ENCODE data around the gene SEZ6L2.
"Not testable (repeated sequence)": the region's sequence is repeated elsewhere in the genome, so short reads cannot be mapped to it uniquely, and the experiment has no call there.

The SEZ6L2 gene

GRCh38 chr16:29892458-29892813 lies 6.9 kb downstream of the SEZ6L2 start:
- peak overlapping the region; percentile 34; the same call in 1 of the 2 replicates for H3K27ac ChIP-seq
- ChIA-PET POLR2A (ENCODE audit: low non-redundant PET) (no interaction called here), CTCF (no interaction called here)
- no peak for DNase-seq (ENCODE audit: low spot score)
- no peak for TF ChIP-seq CTCF (conservative IDR thresholded peaks at IDR 0.05; ENCODE audit: low read depth)

GRCh38 chr16:29891525-29892457 lies 7.6 kb downstream of the SEZ6L2 start:
- ChIA-PET POLR2A (ENCODE audit: low non-redundant PET) (no interaction called here), CTCF (no interaction called here)
- no peak for DNase-seq (ENCODE audit: low spot score)
- peak overlapping the region; percentile 34; the same call in 1 of the 2 replicates for H3K27ac ChIP-seq
- TF ChIP-seq CTCF (conservative IDR thresholded peaks at IDR 0.05; ENCODE audit: low read depth), result no peak

GRCh38 chr16:29889372-29889771 lies 10.0 kb downstream of the SEZ6L2 start:
- POLR2A ChIA-PET (ENCODE audit: low non-redundant PET); DNase-seq (ENCODE audit: low spot score); CTCF ChIA-PET; H3K27ac ChIP-seq: not testable (repeated sequence)

GRCh38 chr16:29883987-29884386 lies 15.4 kb downstream of the SEZ6L2 start:
- ChIA-PET POLR2A (ENCODE audit: low non-redundant PET) (no interaction called here), CTCF (no interaction called here)
- H3K27ac ChIP-seq, result no peak overlapping the region
- no peak for DNase-seq (ENCODE audit: low spot score)
- TF ChIP-seq CTCF (conservative IDR thresholded peaks at IDR 0.05; ENCODE audit: low read depth), result no peak

- no peak overlapping the region for H3K27ac ChIP-seq
- POLR2A ChIA-PET (ENCODE audit: low non-redundant PET), result interaction anchor here (0.6 kb wide), 1 partner anchor 73 kb away, joined by 3 read pairs; no protein-coding TSS in a partner anchor
- TF ChIP-seq CTCF (conservative IDR thresholded peaks at IDR 0.05; ENCODE audit: low read depth), result no peak
- DNase-seq (ENCODE audit: low spot score), result no peak
- CTCF ChIA-PET, result interaction anchor here (0.7 kb wide), 1 partner anchor 32 kb away, joined by 3 read pairs; no protein-coding TSS in a partner anchor
These were observed 18.3 kb downstream of the SEZ6L2 start for GRCh38 chr16:29881050-29881449.

GRCh38 chr16:29878172-29878571 lies 21.2 kb downstream of the SEZ6L2 start:
- no peak for DNase-seq (ENCODE audit: low spot score)
- CTCF ChIA-PET, result no interaction called here
- H3K27ac ChIP-seq, result peak overlapping the region; percentile 6; the same call in 1 of the 2 replicates
- TF ChIP-seq CTCF (conservative IDR thresholded peaks at IDR 0.05; ENCODE audit: low read depth), result no peak
- POLR2A ChIA-PET (ENCODE audit: low non-redundant PET), result no interaction called here

- peak overlapping the region; percentile 6; the same call in 1 of the 2 replicates for H3K27ac ChIP-seq
- no peak for TF ChIP-seq CTCF (conservative IDR thresholded peaks at IDR 0.05; ENCODE audit: low read depth)
- CTCF ChIA-PET, result no interaction called here
- POLR2A ChIA-PET (ENCODE audit: low non-redundant PET), result no interaction called here
- DNase-seq (ENCODE audit: low spot score), result peak; percentile 80
These were observed 21.9 kb downstream of the SEZ6L2 start for GRCh38 chr16:29877266-29877961.

Measured in RWPE1 (cell line).